ENCODE results near the gene PTHLH. TPM values are rescaled to one million over a fixed set of nuclear protein-coding genes. Genes with fewer than 3 reads are reported as not detected.

Gene PTHLH
- total RNA-seq, 1 experiment from 2014 or later = 5.4 TPM

DNA sequence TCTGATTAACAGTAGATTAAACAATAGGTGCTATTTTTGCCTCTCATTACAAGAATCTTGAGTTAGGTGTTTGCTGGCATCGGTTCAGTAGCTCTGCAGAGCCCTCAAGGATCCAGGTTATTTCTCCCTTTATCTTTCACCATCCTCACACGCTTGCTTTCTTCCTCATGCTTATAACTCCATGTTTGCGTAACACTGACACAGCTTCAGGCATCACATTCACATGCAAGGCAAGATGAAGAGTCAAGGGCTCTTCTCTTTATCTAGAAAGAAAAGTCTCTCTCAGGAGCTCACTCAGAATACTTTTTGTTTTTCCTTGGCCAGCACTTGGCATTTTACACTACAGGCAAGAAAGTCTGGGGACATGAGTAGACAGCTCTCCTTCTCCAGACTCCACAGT is 24.2 kb upstream of the PTHLH start:
- ChIA-PET CTCF (interaction anchor here (0.6 to 1.1 kb wide), 5 partner anchors 24 to 229 kb away, joined by 3 to 5 read pairs (median 3); partner anchors contain the start of gene PTHLH), POLR2A (interaction anchor here (1.0 to 1.4 kb wide), 3 partner anchors 35 to 194 kb away, joined by 3 read pairs; no protein-coding TSS in a partner anchor)
- H3K4me1 Mint-ChIP-seq (ENCODE audit: insufficient read depth, unreplicated experiment) = peaks cover 20% of the 10 kb centered on the region
- H3K4me3 Mint-ChIP-seq (ENCODE audit: unreplicated experiment) = no peak overlapping the region
- TF ChIP-seq, protein P1, sequence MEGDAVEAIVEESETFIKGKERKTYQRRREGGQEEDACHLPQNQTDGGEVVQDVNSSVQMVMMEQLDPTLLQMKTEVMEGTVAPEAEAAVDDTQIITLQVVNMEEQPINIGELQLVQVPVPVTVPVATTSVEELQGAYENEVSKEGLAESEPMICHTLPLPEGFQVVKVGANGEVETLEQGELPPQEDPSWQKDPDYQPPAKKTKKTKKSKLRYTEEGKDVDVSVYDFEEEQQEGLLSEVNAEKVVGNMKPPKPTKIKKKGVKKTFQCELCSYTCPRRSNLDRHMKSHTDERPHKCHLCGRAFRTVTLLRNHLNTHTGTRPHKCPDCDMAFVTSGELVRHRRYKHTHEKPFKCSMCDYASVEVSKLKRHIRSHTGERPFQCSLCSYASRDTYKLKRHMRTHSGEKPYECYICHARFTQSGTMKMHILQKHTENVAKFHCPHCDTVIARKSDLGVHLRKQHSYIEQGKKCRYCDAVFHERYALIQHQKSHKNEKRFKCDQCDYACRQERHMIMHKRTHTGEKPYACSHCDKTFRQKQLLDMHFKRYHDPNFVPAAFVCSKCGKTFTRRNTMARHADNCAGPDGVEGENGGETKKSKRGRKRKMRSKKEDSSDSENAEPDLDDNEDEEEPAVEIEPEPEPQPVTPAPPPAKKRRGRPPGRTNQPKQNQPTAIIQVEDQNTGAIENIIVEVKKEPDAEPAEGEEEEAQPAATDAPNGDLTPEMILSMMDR (IDR thresholded peaks at IDR 0.05; ENCODE audit: unreplicated experiment) = no peak
- no peaks in the 10 kb centered on the region for H3K27me3 Mint-ChIP-seq (ENCODE audit: insufficient read depth, unreplicated experiment)
- intact Hi-C loops (cut with micrococcal nuclease) = no loop called here
- H3K9me3 Mint-ChIP-seq (ENCODE audit: unreplicated experiment) = peaks cover 6% of the 10 kb centered on the region
- no peak overlapping the region for H3K27ac Mint-ChIP-seq (ENCODE audit: low read depth, unreplicated experiment)
- BruUV-seq (replicated peaks) = no TSS peak
- H3K36me3 Mint-ChIP-seq (ENCODE audit: insufficient read depth, unreplicated experiment) = peaks cover 4% of the 10 kb centered on the region
- peak; percentile 23 for DNase-seq (ENCODE audit: unreplicated experiment)

- ChIA-PET POLR2A (interaction anchor here (0.7 kb wide), 1 partner anchor 976 kb away, joined by 3 read pairs; no protein-coding TSS in a partner anchor), CTCF (interaction anchor here (0.7 kb wide), 1 partner anchor 20 kb away, joined by 3 read pairs; no protein-coding TSS in a partner anchor)
- Mint-ChIP-seq H3K27me3 (ENCODE audit: insufficient read depth, unreplicated experiment) (no peaks in the 10 kb centered on the region), H3K27ac (ENCODE audit: low read depth, unreplicated experiment) (no peak overlapping the region), H3K4me3 (ENCODE audit: unreplicated experiment) (no peak overlapping the region), H3K9me3 (ENCODE audit: unreplicated experiment) (peaks cover 6% of the 10 kb centered on the region), H3K4me1 (ENCODE audit: insufficient read depth, unreplicated experiment) (peaks cover 20% of the 10 kb centered on the region), H3K36me3 (ENCODE audit: insufficient read depth, unreplicated experiment) (peaks cover 4% of the 10 kb centered on the region)
- no peak for DNase-seq (ENCODE audit: unreplicated experiment)
- TF ChIP-seq, protein P1 (IDR thresholded peaks at IDR 0.05; ENCODE audit: unreplicated experiment) = no peak
- no TSS peak for BruUV-seq (replicated peaks)
- intact Hi-C loops (cut with micrococcal nuclease) = no loop called here
Measured at GRCh38 chr12:27995406-27995805, 22.9 kb upstream of the PTHLH start.

DNA sequence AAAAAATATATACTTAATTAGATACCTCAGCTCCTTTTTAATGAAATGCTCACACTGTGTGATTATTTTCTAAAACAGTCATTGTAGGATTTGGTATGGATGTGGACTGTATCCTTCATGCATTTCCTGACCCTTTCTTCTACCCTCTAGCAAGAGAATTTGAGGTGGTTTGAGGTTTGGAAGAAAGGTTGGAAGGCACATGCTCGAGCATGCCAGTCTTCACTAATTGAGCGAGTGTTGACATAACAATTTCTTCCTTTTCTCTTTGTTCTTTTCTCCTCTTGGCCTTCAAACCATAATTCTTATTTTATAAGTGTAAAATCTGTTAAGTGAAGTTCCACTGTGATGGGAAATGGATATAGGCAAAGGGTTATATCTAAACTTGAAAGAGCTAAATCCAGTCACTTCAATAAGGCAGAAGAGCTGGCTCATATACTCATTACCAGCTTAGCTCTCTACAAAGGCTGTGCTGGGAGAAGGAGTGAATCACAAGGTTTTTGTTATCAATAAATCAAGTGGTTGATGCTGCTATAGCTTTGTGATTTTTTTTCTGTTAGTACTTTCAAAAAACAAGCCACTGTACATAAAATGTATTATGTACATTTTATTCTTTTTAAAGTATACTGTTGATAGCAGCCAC is 16.2 kb upstream of the PTHLH start:
- no TSS peak for BruUV-seq (replicated peaks)
- no peak overlapping the region for H3K27ac Mint-ChIP-seq (ENCODE audit: low read depth, unreplicated experiment)
- H3K4me3 Mint-ChIP-seq (ENCODE audit: unreplicated experiment) = no peak overlapping the region
- H3K4me1 Mint-ChIP-seq (ENCODE audit: insufficient read depth, unreplicated experiment) = no peaks in the 10 kb centered on the region
- ChIA-PET CTCF (interaction anchor here (0.7 kb wide), 1 partner anchor 33 kb away, joined by 3 read pairs; no protein-coding TSS in a partner anchor), POLR2A (interaction anchor here (0.7 to 1.7 kb wide), 6 partner anchors 8 to 202 kb away, joined by 3 to 7 read pairs (median 4); partner anchors contain the start of gene CCDC91)
- TF ChIP-seq, protein P1 (IDR thresholded peaks at IDR 0.05; ENCODE audit: unreplicated experiment) = no peak
- no peak for DNase-seq (ENCODE audit: unreplicated experiment)
- peaks cover 4% of the 10 kb centered on the region for H3K36me3 Mint-ChIP-seq (ENCODE audit: insufficient read depth, unreplicated experiment)
- intact Hi-C loops (cut with micrococcal nuclease) = no loop called here
- no peaks in the 10 kb centered on the region for H3K9me3 Mint-ChIP-seq (ENCODE audit: unreplicated experiment)
- no peaks in the 10 kb centered on the region for H3K27me3 Mint-ChIP-seq (ENCODE audit: insufficient read depth, unreplicated experiment)

DNA sequence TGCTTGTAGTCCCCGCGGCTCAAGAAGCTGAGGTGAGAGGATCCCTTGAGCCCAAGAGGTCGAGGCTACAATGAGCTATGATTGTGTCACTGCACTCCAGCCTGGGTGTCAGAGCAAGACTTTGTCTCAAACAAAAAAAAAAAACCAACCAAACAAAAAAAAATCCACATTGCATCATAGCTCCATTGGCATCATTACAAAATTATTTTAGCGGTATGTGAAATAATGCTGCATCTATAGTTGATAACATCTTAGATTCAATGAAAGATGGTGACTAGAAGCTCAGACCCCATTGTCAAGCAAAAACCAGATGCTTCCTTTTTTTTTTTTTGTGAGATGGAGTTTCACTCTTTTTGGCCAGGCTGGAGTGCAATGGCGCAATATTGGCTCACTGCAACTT is 14.8 kb upstream of the PTHLH start:
- Mint-ChIP-seq H3K4me1 (ENCODE audit: insufficient read depth, unreplicated experiment) (peaks cover 3% of the 10 kb centered on the region), H3K9me3 (ENCODE audit: unreplicated experiment) (no peaks in the 10 kb centered on the region), H3K4me3 (ENCODE audit: unreplicated experiment) (no peak overlapping the region), H3K27ac (ENCODE audit: low read depth, unreplicated experiment) (no peak overlapping the region), H3K36me3 (ENCODE audit: insufficient read depth, unreplicated experiment) (peaks cover 4% of the 10 kb centered on the region), H3K27me3 (ENCODE audit: insufficient read depth, unreplicated experiment) (no peaks in the 10 kb centered on the region)
- intact Hi-C loops (cut with micrococcal nuclease) = no loop called here
- TF ChIP-seq, protein P1 (IDR thresholded peaks at IDR 0.05; ENCODE audit: unreplicated experiment) = no peak
- ChIA-PET CTCF (interaction anchor here (0.6 to 0.7 kb wide), 3 partner anchors 94 to 911 kb away, joined by 3 to 5 read pairs (median 4); no protein-coding TSS in a partner anchor), POLR2A (no interaction called here)
- DNase-seq (ENCODE audit: unreplicated experiment) = no peak
- no TSS peak for BruUV-seq (replicated peaks)
